ENCODE measurements around the gene CBLB.

Gene CBLB

GRCh38 chr3:105847865-105848264 is 20.9 kb downstream of the CBLB start:
- intact Hi-C loops (cut with micrococcal nuclease) = no loop called here
- H3K4me1 Mint-ChIP-seq (ENCODE audit: low read depth) = peaks cover 5% of the 10 kb centered on the region
- peaks cover 31% of the 10 kb centered on the region for H3K36me3 Mint-ChIP-seq (ENCODE audit: low read depth)
- no peaks in the 10 kb centered on the region for H3K9me3 Mint-ChIP-seq
- H3K27ac Mint-ChIP-seq = no peak overlapping the region
- no peak overlapping the region for H3K4me3 Mint-ChIP-seq
- H3K27me3 Mint-ChIP-seq = no peaks in the 10 kb centered on the region

DNA sequence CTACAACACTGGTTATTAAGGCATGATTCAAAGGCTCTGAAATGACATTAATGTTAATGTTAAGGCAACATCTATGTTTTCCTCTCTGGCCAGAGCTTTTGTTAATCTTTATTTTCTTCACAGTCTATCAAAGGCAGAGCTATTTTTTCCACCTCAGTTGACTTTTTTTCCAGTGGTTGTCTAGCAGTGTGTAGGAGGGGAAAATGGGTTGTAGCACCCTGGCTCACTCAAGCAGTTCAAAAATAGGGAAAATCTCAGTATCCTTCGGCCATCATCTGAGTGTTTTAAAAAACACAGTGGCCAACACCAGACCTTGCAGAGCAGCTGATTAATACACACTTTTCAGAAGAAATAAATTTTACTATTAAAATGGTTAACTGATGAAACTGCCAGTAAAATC is 21.4 kb downstream of the CBLB start:
- H3K9me3 Mint-ChIP-seq = no peaks in the 10 kb centered on the region
- no peaks in the 10 kb centered on the region for H3K27me3 Mint-ChIP-seq
- H3K36me3 Mint-ChIP-seq (ENCODE audit: low read depth) = peaks cover 29% of the 10 kb centered on the region
- H3K4me1 Mint-ChIP-seq (ENCODE audit: low read depth) = peaks cover 5% of the 10 kb centered on the region
- H3K27ac Mint-ChIP-seq = no peak overlapping the region
- no peak overlapping the region for H3K4me3 Mint-ChIP-seq
- intact Hi-C loops (cut with micrococcal nuclease) = no loop called here

- Mint-ChIP-seq H3K36me3 (ENCODE audit: low read depth) (peaks cover 30% of the 10 kb centered on the region), H3K27ac (no peak overlapping the region), H3K9me3 (no peaks in the 10 kb centered on the region), H3K27me3 (no peaks in the 10 kb centered on the region), H3K4me1 (ENCODE audit: low read depth) (peaks cover 5% of the 10 kb centered on the region), H3K4me3 (no peak overlapping the region)
- intact Hi-C loops (cut with micrococcal nuclease) = no loop called here
Measured at GRCh38 chr3:105846809-105847208, 22.0 kb downstream of the CBLB start.

- intact Hi-C loops (cut with micrococcal nuclease) = no loop called here
- Mint-ChIP-seq H3K27ac (no peak overlapping the region), H3K36me3 (ENCODE audit: low read depth) (peaks cover 27% of the 10 kb centered on the region)
Measured at GRCh38 chr3:105845488-105845887, 23.3 kb downstream of the CBLB start.

GRCh38 chr3:105844704-105845103 is 24.1 kb downstream of the CBLB start:
- Mint-ChIP-seq H3K36me3 (ENCODE audit: low read depth) (peaks cover 34% of the 10 kb centered on the region), H3K27me3 (no peaks in the 10 kb centered on the region), H3K27ac (no peak overlapping the region), H3K4me3 (no peak overlapping the region), H3K9me3 (no peaks in the 10 kb centered on the region), H3K4me1 (ENCODE audit: low read depth) (no peaks in the 10 kb centered on the region)
- intact Hi-C loops (cut with micrococcal nuclease) = no loop called here

More at GRCh38 chr3:105845488-105845887, 23.3 kb downstream of the CBLB start:
- Mint-ChIP-seq H3K4me3 (no peak overlapping the region), H3K9me3 (no peaks in the 10 kb centered on the region), H3K4me1 (ENCODE audit: low read depth) (no peaks in the 10 kb centered on the region), H3K27me3 (no peaks in the 10 kb centered on the region)

DNA sequence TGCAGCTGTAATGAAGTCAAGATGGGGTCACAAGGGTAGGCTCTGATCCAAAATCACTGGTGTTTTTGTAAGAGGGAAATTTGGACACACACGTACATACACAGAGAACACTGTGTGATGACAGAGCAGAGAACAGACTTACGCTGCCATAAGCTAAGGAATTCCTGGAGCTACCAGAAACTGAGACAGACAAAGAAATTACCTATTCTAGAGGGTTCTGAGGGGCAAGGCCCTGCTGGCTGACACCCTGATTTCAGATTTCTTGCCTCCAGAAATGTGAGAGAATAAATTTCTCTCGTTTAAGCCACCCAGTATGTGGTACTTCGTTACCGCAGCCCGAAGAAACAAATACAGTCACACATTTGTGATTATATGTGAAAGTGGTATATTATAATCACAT is 24.8 kb downstream of the CBLB start:
- Mint-ChIP-seq H3K36me3 (ENCODE audit: low read depth) (peaks cover 41% of the 10 kb centered on the region), H3K9me3 (no peaks in the 10 kb centered on the region), H3K4me3 (no peak overlapping the region), H3K27ac (no peak overlapping the region), H3K27me3 (no peaks in the 10 kb centered on the region), H3K4me1 (ENCODE audit: low read depth) (no peaks in the 10 kb centered on the region)
- intact Hi-C loops (cut with micrococcal nuclease) = no loop called here

DNA sequence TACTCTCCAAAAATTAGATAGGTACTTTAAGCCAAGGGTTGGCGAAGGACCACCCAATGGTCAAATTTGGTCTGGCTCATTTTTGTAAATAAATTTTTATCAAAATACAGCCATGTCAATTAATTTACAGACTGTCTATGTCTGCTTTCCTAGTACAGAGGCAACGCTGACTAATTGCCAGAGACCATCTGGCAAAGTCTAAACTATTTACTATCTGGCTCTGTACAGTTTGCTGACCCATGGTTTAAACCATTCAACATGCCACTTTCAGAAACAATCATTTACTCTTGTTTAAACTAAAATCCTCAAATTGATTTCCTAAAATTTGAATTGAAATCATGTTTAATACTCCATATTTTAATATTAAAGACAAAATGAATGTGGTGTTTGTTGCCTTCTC is 25.9 kb downstream of the CBLB start:
- Mint-ChIP-seq H3K27ac (no peak overlapping the region), H3K36me3 (ENCODE audit: low read depth) (peaks cover 49% of the 10 kb centered on the region), H3K4me3 (no peak overlapping the region), H3K9me3 (no peaks in the 10 kb centered on the region), H3K4me1 (ENCODE audit: low read depth) (no peaks in the 10 kb centered on the region), H3K27me3 (no peaks in the 10 kb centered on the region)
- intact Hi-C loops (cut with micrococcal nuclease) = no loop called here

- Mint-ChIP-seq H3K36me3 (ENCODE audit: low read depth) (peaks cover 47% of the 10 kb centered on the region), H3K4me1 (ENCODE audit: low read depth) (peaks cover under 1% of the 10 kb centered on the region), H3K27ac (no peak overlapping the region), H3K9me3 (no peaks in the 10 kb centered on the region), H3K27me3 (no peaks in the 10 kb centered on the region), H3K4me3 (no peak overlapping the region)
- intact Hi-C loops (cut with micrococcal nuclease) = no loop called here
Measured at GRCh38 chr3:105842449-105842848, 26.4 kb downstream of the CBLB start.

- peaks cover 65% of the 10 kb centered on the region for H3K36me3 Mint-ChIP-seq (ENCODE audit: low read depth)
- no peaks in the 10 kb centered on the region for H3K27me3 Mint-ChIP-seq
- peaks cover 6% of the 10 kb centered on the region for H3K4me1 Mint-ChIP-seq (ENCODE audit: low read depth)
- H3K9me3 Mint-ChIP-seq = no peaks in the 10 kb centered on the region
- intact Hi-C loops (cut with micrococcal nuclease) = loop anchor here (10.0 kb wide), 1 partner anchor 113 kb away; no protein-coding TSS in a partner anchor
- no peak overlapping the region for H3K4me3 Mint-ChIP-seq
- H3K27ac Mint-ChIP-seq = no peak overlapping the region
Measured at GRCh38 chr3:105837947-105838346, 30.9 kb downstream of the CBLB start.

DNA sequence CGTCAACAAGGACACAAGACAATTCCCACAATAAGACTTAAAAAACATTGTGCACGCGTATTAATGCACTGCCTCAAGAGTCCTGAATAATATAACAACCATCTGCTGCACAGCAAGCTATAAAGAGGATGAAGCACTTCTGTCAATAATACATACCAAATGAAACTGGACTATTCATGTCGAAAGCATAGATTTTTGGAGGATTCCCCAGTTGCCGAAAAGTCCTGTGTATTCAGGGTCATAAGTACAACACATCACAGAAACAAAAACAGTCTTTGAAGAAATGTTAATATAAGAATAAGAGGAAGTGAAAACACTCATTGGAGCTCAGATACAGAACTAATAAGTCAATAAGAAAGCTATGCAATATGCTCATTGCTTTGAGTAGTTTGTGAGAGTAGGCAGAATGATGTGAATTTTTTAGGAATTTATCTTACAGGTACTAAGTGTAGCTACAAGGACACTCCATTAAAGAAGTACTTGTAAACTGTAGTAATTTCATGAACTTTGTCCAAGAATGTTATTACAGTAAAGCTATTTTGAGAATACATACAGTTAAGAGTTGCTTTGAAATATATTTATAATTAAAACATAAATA is 31.6 kb downstream of the CBLB start:
- Mint-ChIP-seq H3K27me3 (no peaks in the 10 kb centered on the region), H3K36me3 (ENCODE audit: low read depth) (peaks cover 66% of the 10 kb centered on the region), H3K4me3 (no peak overlapping the region)

GRCh38 chr3:105836533-105836932 is 32.3 kb downstream of the CBLB start:
- Mint-ChIP-seq H3K4me1 (ENCODE audit: low read depth) (peaks cover 6% of the 10 kb centered on the region), H3K36me3 (ENCODE audit: low read depth) (peaks cover 59% of the 10 kb centered on the region), H3K27ac (no peak overlapping the region), H3K4me3 (no peak overlapping the region), H3K9me3 (no peaks in the 10 kb centered on the region), H3K27me3 (no peaks in the 10 kb centered on the region)
- intact Hi-C loops (cut with micrococcal nuclease) = loop anchor here (10.0 kb wide), 1 partner anchor 112 kb away; no protein-coding TSS in a partner anchor

More for the DNA sequence above, 31.6 kb downstream of the CBLB start:
- intact Hi-C loops (cut with micrococcal nuclease) = loop anchor here (10.0 kb wide), 1 partner anchor 112 kb away; no protein-coding TSS in a partner anchor
- peaks cover 6% of the 10 kb centered on the region for H3K4me1 Mint-ChIP-seq (ENCODE audit: low read depth)
- no peak overlapping the region for H3K27ac Mint-ChIP-seq
- H3K9me3 Mint-ChIP-seq = no peaks in the 10 kb centered on the region

- intact Hi-C loops (cut with micrococcal nuclease) = loop anchor here (10.0 kb wide), 1 partner anchor 111 kb away; no protein-coding TSS in a partner anchor
Measured at GRCh38 chr3:105835606-105836005, 33.2 kb downstream of the CBLB start.

DNA sequence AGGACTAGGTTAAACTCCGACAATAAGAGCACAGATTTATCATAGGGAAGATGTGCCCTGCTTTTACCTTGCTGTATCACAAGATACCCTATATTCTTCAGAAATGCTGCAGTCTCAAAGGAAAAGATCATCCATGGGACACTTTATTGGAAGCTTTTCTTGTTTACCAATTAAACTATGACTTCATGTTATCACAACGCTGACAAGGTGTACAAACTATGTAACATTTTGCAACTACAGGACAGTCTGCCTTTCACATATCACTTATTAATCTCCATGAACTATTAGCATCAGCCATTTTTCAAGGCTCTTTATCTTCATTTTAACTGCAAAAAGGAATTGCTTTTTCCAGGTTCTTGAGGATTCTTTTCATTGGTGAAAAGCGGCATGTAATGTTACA is 34.0 kb downstream of the CBLB start:
- no peak overlapping the region for H3K4me3 Mint-ChIP-seq
- no peaks in the 10 kb centered on the region for H3K9me3 Mint-ChIP-seq
- H3K4me1 Mint-ChIP-seq (ENCODE audit: low read depth) = peaks cover 19% of the 10 kb centered on the region
- no peaks in the 10 kb centered on the region for H3K27me3 Mint-ChIP-seq
- H3K36me3 Mint-ChIP-seq (ENCODE audit: low read depth) = peaks cover 58% of the 10 kb centered on the region
- no peak overlapping the region for H3K27ac Mint-ChIP-seq
- intact Hi-C loops (cut with micrococcal nuclease) = loop anchor here (10.0 kb wide), 1 partner anchor 110 kb away; no protein-coding TSS in a partner anchor

More at GRCh38 chr3:105835606-105836005, 33.2 kb downstream of the CBLB start:
- H3K27ac Mint-ChIP-seq = no peak overlapping the region
- H3K4me3 Mint-ChIP-seq = no peak overlapping the region
- peaks cover 14% of the 10 kb centered on the region for H3K4me1 Mint-ChIP-seq (ENCODE audit: low read depth)
- no peaks in the 10 kb centered on the region for H3K9me3 Mint-ChIP-seq
- H3K27me3 Mint-ChIP-seq = no peaks in the 10 kb centered on the region
- H3K36me3 Mint-ChIP-seq (ENCODE audit: low read depth) = peaks cover 65% of the 10 kb centered on the region

DNA sequence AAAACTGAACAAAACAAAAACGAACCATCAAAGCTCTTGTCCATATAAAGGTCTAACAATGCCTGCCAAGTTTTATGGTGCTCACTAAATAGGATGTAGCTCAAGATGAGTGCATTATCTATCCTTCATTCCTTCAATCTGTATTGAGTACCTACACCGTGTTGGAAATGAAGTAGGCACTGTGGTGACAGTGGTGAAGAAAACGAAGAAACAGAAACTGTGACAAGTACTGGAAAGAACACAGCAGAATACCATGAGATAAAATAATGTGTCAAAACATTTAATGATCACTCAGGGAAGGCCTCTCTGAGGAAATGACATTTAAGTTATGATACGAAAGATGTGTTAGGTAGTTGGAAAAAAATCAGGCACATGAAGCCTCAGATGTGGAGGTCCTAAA is 36.2 kb downstream of the CBLB start:
- H3K27me3 Mint-ChIP-seq = no peaks in the 10 kb centered on the region
- H3K9me3 Mint-ChIP-seq = no peaks in the 10 kb centered on the region
- H3K4me1 Mint-ChIP-seq (ENCODE audit: low read depth) = peaks cover 24% of the 10 kb centered on the region
- intact Hi-C loops (cut with micrococcal nuclease) = loop anchor here (10.0 kb wide), 1 partner anchor 108 kb away; no protein-coding TSS in a partner anchor
- H3K36me3 Mint-ChIP-seq (ENCODE audit: low read depth) = peaks cover 37% of the 10 kb centered on the region
- no peak overlapping the region for H3K27ac Mint-ChIP-seq
- H3K4me3 Mint-ChIP-seq = no peak overlapping the region

GRCh38 chr3:105830836-105831235 is 38.0 kb downstream of the CBLB start:
- Mint-ChIP-seq H3K9me3 (no peaks in the 10 kb centered on the region), H3K27ac (peak overlapping the region; percentile 46), H3K4me1 (ENCODE audit: low read depth) (peaks cover 25% of the 10 kb centered on the region), H3K27me3 (no peaks in the 10 kb centered on the region), H3K4me3 (no peak overlapping the region), H3K36me3 (ENCODE audit: low read depth) (peaks cover 37% of the 10 kb centered on the region)
- intact Hi-C loops (cut with micrococcal nuclease) = loop anchor here (10.0 kb wide), 1 partner anchor 106 kb away; no protein-coding TSS in a partner anchor
